ENCODE data around the gene CDH19.
"Not testable (repeated sequence)": the region's sequence is repeated elsewhere in the genome, so short reads cannot be mapped to it uniquely, and the experiment has no call there.

The CDH19 gene

GRCh38 chr18:66564236-66564635, 39.7 kb downstream of the CDH19 start:
- no peak for DNase-seq

- DNase-seq, result no peak
These were observed 41.6 kb downstream of the CDH19 start for GRCh38 chr18:66562279-66562678.

DNA sequence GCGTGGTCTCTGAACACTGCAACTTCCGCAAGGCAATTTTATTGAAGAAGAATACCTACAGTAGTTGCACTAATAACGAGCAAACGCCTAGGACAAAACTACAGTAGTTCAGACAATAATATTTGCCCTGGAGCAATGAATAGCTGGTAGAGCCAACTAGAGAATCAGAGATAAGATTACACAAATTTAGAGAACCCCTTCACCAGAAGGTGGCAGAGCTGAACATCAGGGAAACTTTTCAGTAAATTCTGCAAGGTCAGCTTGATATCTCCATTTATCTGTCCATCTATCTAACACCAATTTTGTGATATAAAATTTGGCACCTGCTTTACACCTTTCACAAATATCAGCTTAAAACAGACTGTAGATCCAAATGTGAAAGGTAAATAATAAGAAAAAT, 43.8 kb downstream of the CDH19 start:
- no peak for DNase-seq

DNA sequence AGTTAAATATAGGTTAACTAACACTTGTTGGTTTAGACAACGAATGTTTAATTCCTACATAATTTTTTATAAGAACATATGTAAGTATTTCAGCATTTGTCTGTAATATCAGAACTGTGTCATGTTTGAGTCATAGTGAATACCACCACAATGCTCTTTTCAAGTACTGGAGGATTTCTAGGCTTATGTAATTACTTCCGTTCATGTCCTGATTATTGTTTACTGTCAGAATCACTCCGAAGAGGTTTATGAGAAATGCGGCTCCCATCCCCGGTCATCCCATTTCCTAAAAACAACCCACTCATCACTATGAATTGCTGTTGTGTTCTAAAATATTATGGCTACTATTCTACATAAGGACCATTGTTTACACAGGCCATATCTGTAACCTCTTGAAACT, 45.1 kb downstream of the CDH19 start:
- DNase-seq, result no peak

DNA sequence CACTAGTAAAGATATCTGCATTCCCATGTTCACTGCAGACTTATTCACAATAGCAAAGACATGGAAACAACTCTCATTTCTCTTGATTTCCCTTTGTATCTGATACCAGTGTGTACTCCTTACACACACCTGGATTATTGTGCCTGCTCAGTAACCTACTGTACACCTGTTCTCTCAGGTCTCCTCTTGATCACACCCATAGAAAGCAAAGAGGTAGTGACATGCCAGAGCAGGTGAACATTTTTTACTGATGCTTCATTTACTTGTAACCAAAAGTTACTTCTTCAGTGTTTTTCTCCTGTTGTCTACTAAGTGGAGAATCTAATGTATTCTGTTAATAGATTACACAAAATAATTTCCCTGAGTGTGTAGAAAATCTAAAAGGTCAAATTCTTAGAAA, 46.8 kb downstream of the CDH19 start:
- no peak for DNase-seq

- DNase-seq, result no peak
These were observed 48.3 kb downstream of the CDH19 start for GRCh38 chr18:66555585-66555984.

GRCh38 chr18:66553824-66554223, 50.1 kb downstream of the CDH19 start:
- DNase-seq, result no peak

DNA sequence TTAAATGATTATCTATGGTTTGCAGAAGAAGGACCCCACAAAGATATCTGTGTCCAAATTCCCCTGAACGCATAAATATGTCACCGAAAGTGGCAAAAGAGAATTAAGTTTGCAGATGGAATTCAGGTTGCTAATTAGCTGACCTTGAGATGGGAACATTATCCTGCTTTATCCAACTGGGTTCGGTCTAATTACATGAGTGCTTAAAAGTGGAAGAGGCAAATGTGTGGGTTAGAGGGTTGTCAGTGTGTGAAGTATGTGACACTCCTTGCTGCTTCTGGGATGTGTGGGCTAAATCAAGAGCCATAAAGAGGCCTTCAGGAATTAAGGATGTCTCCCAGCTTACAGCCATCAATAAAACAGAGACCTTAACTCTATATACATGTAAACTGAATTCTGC, 53.5 kb downstream of the CDH19 start:
- DNase-seq, result no peak

DNA sequence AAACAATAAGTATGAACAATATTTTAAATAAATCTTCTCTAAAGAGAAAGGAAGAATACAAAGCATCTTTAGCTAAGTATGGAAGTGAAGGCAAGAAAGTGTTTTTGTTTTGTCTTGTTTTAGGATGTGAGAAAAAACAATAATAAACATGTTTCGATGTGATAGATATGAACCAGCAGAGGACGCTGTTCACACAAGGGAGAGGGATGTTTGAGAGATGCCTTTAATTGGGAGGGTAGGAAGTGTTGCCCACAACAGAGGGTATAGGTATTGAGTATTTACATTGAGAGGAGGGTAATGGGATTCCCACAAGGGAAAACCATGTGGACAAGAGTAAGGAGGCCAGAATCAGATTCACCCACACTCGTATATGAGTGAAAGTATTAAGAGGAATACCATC, 55.1 kb downstream of the CDH19 start:
- DNase-seq, result no peak

DNA sequence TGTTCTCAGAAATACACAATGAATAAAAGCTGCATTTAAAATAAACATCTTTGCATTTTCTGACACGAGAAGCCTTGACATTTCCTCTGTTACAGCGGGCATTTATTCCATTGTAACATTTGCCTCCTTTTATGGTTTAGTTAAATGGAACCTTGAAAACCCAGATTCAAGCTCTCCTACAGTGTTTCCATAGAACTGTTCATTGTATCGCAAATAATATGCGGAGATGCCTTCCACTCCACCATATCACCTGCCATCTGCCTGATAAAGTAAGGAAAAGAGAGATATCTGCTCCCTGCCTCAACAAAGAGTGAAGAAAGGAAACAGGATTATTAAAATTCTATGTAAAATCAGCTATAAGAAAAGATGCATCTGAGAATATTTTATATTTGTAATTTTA, 69.8 kb downstream of the CDH19 start:
- no peak for DNase-seq

DNA sequence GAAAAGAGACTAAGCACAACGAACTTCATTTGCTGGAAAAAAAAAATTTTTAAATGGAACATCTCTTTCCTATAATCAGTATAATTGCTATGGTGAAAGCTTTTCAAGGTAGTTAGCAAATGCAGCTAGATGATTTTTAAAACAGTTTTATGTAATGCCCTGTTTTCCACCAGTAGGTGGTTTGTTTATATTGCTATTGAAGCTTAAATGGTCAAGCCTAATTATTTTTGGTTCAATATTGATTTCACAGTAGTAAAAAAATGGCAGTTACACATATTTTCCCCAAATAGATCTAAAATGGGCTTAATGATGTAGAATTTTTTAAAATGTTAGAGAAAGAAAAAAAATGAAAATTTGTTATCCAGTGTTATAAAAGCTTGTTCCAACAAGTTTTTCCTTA, 70.2 kb downstream of the CDH19 start:
- no peak for DNase-seq

DNA sequence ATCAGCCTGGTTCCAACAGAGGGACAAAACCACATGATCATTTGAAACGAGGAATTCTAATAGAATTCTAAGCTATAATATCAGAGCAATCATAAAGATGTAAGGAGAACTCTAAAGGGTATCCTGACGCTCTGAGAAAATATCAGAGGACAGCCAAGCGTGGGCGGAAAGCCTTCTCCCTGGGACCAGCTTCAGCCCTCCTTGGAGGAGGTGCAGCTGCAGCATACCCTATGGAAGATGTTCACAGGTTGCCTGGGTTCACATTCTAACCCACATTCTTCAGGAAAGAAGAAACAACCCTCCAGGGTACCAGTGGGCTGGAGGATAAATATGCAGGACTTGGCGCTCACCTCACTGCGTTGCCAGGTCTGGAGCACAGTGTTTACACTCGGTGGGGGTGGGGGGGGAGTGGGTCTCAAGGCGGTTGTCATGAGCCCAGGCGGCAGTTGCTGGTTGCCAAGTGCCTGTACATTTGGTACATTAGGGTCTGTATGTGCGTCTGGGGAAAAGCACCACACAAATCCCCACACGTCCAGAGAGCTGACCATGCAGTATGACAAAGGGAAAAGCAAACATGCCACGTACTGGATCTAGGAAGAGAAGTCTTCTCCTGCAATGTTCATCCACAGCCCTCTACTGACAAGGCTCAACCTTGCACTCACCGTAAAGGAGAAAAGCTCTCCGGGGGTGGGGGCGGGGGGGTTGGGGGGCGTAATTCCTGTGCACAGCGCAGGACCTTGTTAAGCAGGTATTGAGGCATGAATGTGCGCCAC, 80.5 kb downstream of the CDH19 start:
- DNase-seq, result no peak

- DNase-seq, result no peak
These were observed 89.9 kb downstream of the CDH19 start for GRCh38 chr18:66513996-66514395.

GRCh38 chr18:66511792-66512191, 92.1 kb downstream of the CDH19 start:
- DNase-seq, result no peak

GRCh38 chr18:66511289-66511688, 92.6 kb downstream of the CDH19 start:
- DNase-seq, result no peak

- no peak for DNase-seq
These were observed 93.4 kb downstream of the CDH19 start for GRCh38 chr18:66510357-66511045.

DNA sequence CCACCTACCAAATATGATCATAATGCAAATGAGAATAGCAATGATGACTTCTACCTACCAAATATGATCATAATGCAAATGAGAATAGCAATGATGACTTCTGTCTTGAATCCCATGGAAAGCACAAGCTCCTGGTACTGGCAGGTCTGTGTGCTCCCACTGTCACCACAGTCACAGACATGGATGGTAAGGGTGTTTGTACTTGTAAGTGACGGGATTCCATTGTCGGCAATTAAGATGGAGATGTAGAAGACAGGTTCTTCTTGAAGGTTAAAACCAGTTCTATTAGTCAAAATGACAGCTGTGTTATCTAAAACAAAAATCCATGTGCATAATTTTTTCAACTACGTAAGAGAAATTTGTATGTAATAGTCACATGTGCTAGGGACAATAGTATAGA, 95.0 kb downstream of the CDH19 start:
- DNase-seq, result no peak

DNA sequence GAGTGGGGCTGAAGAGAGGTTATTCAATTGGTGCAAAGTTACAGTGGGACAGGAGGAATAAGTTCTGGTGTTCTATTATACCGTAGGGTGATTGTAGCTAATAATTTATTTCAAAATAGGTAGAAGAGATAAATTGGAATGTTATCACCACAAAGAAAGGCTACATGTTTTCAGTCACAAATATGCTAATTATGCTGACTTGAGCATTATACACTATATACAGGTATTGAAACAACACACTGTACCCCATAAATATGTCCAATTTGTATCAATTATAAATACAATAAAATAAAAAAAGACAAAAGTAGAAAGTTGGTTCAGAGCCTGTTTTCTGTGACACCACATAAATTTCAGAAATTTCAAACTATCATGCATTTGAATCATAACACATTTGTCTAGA, 97.7 kb downstream of the CDH19 start:
- DNase-seq, result no peak

GRCh38 chr18:66497351-66497750, 106.5 kb downstream of the CDH19 start:
- DNase-seq, result no peak

- no peak for DNase-seq
These were observed 108.0 kb downstream of the CDH19 start for GRCh38 chr18:66495844-66496243.

DNA sequence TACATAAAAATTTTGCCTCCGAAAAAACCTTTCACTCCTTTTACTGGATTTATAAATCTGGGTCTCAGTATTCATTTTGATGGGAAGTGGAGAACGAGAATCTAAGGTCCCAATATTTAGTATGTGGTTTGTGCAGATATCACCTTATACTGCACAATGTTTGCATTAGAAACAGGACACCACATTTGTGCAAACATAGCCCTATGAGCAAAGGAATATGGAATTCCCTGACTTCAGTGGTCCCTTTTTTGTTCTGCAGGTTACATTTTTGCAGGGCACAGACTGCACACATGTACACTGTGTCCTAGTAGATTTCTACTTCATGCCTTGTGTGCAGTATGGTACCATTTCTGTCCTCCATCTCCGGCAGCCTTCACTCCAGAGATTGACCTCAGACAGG, 130.0 kb downstream of the CDH19 start:
- DNase-seq, result no peak

DNA sequence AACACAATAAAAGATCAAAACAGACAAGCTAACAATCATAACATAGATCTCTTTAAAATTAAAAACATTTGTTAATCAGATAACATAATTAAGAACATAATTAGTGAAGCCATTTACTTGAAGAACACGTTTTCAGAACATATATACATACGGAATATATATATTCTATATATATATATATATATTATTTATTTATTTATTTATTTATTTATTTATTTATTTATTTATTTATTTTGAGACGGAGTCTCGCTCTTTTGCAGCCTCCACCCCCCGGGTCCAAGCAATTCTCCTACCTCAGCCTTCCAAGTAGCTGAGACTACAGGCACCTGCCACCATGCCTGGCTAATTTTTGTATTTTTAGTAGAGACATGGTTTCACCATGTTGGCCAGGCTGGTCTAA, 137.7 kb downstream of the CDH19 start:
- not testable (repeated sequence) for DNase-seq

DNA sequence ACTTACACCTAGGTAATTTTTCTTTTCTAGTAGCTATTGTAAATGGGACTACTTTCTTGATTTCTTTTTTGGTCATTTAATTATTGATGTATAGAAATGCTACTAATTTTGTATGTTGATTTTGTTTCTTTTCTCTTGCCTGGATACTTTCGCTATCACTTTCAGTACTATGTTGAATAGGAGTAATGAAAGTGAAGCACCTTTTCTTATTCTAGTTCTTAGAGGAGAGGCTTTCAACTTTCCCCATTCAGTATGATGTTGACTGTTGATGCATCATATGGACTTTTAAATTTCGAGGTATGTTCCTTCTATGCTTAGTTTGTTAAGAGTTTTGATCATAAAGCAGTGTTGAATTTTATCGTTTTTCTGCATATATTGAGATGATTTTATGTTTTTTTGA, 142.5 kb downstream of the CDH19 start:
- no peak for DNase-seq

DNA sequence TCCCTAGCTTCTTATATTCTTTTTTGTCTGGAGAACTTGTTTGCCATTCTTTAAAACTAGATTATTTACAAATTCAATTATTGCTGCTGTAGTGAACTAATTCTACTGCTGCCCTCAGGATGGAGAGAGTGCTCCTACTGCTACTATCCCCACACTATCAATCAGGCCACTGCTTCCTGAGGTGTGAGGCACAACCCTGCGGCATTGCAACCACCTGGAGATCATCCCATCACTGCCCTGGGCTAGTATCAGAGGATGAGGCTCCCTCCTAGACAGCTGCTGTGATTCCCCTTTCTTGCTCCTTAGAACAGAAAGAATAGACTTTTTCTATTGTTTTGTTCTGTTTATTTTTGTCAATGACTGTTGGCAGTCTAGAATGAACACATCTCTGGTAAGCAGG, 146.6 kb downstream of the CDH19 start:
- no peak for DNase-seq

Data from CD4-positive, alpha-beta T cell treated with Interleukin-4 for 4 hours (primary cell).